K562 (cell line): ENCODE results near the gene TRIP11. TPM values are rescaled to one million over a fixed set of nuclear protein-coding genes. Genes with fewer than 3 reads are reported as not detected.

Experiments
- DIDO1 ChIP-seq: fragments of 450-650 bp; IDR thresholded peaks from 2 replicates; pipeline ENCODE4 v1.6.1; 2016; ENCODE audit warnings: low read depth, missing biosample characterization, missing genetic modification characterization
- FOXA1 ChIP-seq: fragments of 450-650 bp; IDR thresholded peaks from 2 replicates; pipeline ENCODE4 v1.6.1; 2016; ENCODE audit warnings: mild to moderate bottlenecking, borderline replicate concordance
- GTF2A2 ChIP-seq: IDR thresholded peaks from 2 replicates; pipeline ENCODE4 v1.6.1; 2016; ENCODE audit warnings: mild to moderate bottlenecking, missing genetic modification characterization, missing compliant biosample characterization
- RBBP5 ChIP-seq: fragments of 200-600 bp; sonication (generic); IDR thresholded peaks from 2 replicates; pipeline ENCODE4 v1.6.1; 2012; ENCODE audit warnings: borderline replicate concordance, mild to moderate bottlenecking, low read length, control low read depth, inconsistent platforms; ENCODE audit not compliant: insufficient read depth, poor library complexity, severe bottlenecking
- RBM14 ChIP-seq: fragments of 200-400 bp; formaldehyde crosslinking; IDR thresholded peaks from 2 replicates; pipeline ENCODE4 v1.6.1; 2018; ENCODE audit warnings: low read depth, mild to moderate bottlenecking, low read length, moderate library complexity, borderline replicate concordance; ENCODE audit not compliant: insufficient read depth
- RBM17 ChIP-seq: fragments of 200-400 bp; formaldehyde crosslinking; IDR thresholded peaks from 2 replicates; pipeline ENCODE4 v1.6.1; 2017; ENCODE audit warnings: low read depth, mild to moderate bottlenecking, low read length, borderline replicate concordance
- SMARCA4 ChIP-seq: fragments of 450-650 bp; IDR thresholded peaks from 2 replicates; pipeline ENCODE4 v1.6.1; 2016
- STAG1 ChIP-seq: sonication (generic); formaldehyde crosslinking; IDR thresholded peaks from 2 replicates; pipeline ENCODE4 v1.5.0; 2020; ENCODE audit warnings: missing genetic modification reagents, borderline replicate concordance
- ZBTB7A ChIP-seq: IDR thresholded peaks from 2 replicates; pipeline ENCODE4 v1.6.1; 2011; ENCODE audit warnings: low read depth, mild to moderate bottlenecking, low read length, moderate library complexity, borderline replicate concordance; ENCODE audit not compliant: control insufficient read depth
- ZFPM2 ChIP-seq: fragments of 250-450 bp; sonication (Bioruptor Pico); IDR thresholded peaks from 2 replicates; pipeline ENCODE4 v1.5.1; 2022; ENCODE audit warnings: mild to moderate bottlenecking
- polyA plus RNA-seq, 8 experiments: library from polyadenylated mRNA; depleted of rRNA in 4 of 8; stranded (reverse) in 5 of 8; unstranded in 3 of 8; fragments of >200 nt; fragmentation: Nextera tagmentation in 2 of 8; fragmentation: Illumina TruSeq in 1 of 8; extraction: Ambion mirVana in 2 of 8; extraction: Trizol in 1 of 8; gene quantifications; 2 replicates each; pipeline versions ENCODE4 v1.2.1 to v1.2.3, GENCODE V29; 2011 to 2014; ENCODE audit warnings: inconsistent platforms in 1 of 8, missing spikeins in 1 of 8
- total RNA-seq, 7 experiments: library from RNA; depleted of rRNA in 6 of 7; stranded (reverse); fragments of >200 nt in 6 of 7; fragmentation: Illumina TruSeq in 2 of 7; extraction: Trizol in 2 of 7; gene quantifications; 2 replicates each; pipeline versions ENCODE4 v1.2.1 to v1.2.3, GENCODE V29; 2011 to 2021; ENCODE audit warnings: low replicate concordance in 1 of 7
- TF ChIP-seq, protein P1 (sequence below): fragments of 450-650 bp; IDR thresholded peaks from 2 replicates; pipeline ENCODE4 v1.6.1; 2016; ENCODE audit warnings: low read depth
- TF ChIP-seq, protein P2 (sequence below): sonication (generic); formaldehyde crosslinking; IDR thresholded peaks from 2 replicates; pipeline ENCODE4 v1.8.0; 2023; ENCODE audit warnings: mild to moderate bottlenecking, missing genetic modification reagents
- TF ChIP-seq, protein P3 (sequence below): fragments of 250-450 bp; sonication (Bioruptor Pico); IDR thresholded peaks from 2 replicates; pipeline ENCODE4 v1.5.0; 2020; ENCODE audit warnings: mild to moderate bottlenecking, borderline replicate concordance

The TRIP11 gene
- total and polyA plus RNA-seq, 9 of the 15 experiments (the other 6 are each of a cell fraction or from before 2014, with no cell fraction given), result 4.0 to 20.0 (median 10.9) TPM

DNA sequence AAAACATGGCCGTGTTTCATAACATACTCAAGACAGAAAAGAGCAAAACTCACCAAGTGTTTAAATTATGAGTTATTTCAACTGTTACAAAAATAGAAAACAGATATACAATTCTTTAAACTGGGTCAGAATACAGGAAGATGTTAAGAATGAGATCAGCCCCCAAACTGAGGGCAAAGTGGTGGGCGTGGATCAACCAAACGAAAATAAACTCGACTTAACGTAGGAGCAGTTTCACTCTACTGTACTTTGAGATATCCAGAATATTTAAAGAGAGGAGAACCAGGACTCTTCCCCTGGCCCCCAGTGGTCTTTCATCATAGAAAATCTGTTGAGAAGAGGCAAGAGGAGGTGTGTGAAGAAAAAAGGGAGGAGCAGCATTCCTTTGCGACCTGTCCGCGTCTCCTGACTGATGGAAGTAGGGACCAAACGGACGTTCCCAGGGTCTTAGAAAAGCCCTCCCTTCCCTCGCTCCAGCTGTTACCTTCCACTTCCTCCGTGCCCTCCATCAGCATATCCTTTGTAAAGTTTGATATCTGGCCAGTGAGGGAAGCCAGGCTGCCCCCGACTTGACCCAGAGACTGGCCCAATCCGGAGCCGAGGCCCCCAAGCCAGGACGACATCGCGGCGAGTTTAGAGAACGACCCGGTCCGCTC, 668 bp downstream of the TRIP11 start (continued):
- TF ChIP-seq, protein P1, sequence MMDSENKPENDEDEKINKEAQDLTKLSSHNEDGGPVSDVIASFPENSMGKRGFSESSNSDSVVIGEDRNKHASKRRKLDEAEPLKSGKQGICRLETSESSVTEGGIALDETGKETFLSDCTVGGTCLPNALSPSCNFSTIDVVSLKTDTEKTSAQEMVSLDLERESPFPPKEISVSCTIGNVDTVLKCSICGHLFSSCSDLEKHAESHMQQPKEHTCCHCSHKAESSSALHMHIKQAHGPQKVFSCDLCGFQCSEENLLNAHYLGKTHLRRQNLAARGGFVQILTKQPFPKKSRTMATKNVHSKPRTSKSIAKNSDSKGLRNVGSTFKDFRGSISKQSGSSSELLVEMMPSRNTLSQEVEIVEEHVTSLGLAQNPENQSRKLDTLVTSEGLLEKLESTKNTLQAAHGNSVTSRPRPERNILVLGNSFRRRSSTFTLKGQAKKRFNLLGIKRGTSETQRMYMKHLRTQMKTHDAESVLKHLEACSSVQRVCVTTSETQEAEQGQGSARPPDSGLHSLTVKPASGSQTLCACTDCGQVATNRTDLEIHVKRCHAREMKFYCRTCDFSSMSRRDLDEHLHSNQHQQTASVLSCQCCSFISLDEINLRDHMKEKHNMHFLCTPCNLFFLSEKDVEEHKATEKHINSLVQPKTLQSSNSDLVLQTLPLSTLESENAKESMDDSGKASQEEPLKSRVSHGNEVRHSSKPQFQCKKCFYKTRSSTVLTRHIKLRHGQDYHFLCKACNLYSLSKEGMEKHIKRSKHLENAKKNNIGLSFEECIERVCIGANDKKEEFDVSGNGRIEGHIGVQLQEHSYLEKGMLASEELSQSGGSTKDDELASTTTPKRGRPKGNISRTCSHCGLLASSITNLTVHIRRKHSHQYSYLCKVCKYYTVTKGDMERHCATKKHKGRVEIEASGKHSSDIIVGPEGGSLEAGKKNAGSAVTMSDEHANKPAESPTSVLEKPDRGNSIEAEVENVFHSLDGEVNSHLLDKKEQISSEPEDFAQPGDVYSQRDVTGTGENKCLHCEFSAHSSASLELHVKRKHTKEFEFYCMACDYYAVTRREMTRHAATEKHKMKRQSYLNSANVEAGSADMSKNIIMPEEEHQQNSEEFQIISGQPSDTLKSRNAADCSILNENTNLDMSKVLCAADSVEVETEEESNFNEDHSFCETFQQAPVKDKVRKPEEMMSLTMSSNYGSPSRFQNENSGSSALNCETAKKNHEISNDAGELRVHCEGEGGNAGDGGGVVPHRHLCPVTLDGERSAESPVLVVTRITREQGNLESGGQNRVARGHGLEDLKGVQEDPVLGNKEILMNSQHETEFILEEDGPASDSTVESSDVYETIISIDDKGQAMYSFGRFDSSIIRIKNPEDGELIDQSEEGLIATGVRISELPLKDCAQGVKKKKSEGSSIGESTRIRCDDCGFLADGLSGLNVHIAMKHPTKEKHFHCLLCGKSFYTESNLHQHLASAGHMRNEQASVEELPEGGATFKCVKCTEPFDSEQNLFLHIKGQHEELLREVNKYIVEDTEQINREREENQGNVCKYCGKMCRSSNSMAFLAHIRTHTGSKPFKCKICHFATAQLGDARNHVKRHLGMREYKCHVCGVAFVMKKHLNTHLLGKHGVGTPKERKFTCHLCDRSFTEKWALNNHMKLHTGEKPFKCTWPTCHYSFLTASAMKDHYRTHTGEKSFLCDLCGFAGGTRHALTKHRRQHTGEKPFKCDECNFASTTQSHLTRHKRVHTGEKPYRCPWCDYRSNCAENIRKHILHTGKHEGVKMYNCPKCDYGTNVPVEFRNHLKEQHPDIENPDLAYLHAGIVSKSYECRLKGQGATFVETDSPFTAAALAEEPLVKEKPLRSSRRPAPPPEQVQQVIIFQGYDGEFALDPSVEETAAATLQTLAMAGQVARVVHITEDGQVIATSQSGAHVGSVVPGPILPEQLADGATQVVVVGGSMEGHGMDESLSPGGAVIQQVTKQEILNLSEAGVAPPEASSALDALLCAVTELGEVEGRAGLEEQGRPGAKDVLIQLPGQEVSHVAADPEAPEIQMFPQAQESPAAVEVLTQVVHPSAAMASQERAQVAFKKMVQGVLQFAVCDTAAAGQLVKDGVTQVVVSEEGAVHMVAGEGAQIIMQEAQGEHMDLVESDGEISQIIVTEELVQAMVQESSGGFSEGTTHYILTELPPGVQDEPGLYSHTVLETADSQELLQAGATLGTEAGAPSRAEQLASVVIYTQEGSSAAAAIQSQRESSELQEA, result no peak
- TF ChIP-seq GTF2A2 (tag), result no peak
- no peak for TF ChIP-seq ZFPM2 (CRISPR knock-in tag)
- no peak for TF ChIP-seq SMARCA4
- no peak for TF ChIP-seq STAG1 (CRISPR knock-in tag)
- no peak for TF ChIP-seq DIDO1 (tag)
- TF ChIP-seq RBM17, result no peak
- no peak for TF ChIP-seq RBBP5
- no peak for TF ChIP-seq FOXA1
- 0 out of 2 replicates have a peak, but pooled peaks have one; percentile 15 for TF ChIP-seq ZBTB7A
- TF ChIP-seq, protein P2, sequence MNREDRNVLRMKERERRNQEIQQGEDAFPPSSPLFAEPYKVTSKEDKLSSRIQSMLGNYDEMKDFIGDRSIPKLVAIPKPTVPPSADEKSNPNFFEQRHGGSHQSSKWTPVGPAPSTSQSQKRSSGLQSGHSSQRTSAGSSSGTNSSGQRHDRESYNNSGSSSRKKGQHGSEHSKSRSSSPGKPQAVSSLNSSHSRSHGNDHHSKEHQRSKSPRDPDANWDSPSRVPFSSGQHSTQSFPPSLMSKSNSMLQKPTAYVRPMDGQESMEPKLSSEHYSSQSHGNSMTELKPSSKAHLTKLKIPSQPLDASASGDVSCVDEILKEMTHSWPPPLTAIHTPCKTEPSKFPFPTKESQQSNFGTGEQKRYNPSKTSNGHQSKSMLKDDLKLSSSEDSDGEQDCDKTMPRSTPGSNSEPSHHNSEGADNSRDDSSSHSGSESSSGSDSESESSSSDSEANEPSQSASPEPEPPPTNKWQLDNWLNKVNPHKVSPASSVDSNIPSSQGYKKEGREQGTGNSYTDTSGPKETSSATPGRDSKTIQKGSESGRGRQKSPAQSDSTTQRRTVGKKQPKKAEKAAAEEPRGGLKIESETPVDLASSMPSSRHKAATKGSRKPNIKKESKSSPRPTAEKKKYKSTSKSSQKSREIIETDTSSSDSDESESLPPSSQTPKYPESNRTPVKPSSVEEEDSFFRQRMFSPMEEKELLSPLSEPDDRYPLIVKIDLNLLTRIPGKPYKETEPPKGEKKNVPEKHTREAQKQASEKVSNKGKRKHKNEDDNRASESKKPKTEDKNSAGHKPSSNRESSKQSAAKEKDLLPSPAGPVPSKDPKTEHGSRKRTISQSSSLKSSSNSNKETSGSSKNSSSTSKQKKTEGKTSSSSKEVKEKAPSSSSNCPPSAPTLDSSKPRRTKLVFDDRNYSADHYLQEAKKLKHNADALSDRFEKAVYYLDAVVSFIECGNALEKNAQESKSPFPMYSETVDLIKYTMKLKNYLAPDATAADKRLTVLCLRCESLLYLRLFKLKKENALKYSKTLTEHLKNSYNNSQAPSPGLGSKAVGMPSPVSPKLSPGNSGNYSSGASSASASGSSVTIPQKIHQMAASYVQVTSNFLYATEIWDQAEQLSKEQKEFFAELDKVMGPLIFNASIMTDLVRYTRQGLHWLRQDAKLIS (CRISPR knock-in tag), result no peak
- TF ChIP-seq, protein P3, sequence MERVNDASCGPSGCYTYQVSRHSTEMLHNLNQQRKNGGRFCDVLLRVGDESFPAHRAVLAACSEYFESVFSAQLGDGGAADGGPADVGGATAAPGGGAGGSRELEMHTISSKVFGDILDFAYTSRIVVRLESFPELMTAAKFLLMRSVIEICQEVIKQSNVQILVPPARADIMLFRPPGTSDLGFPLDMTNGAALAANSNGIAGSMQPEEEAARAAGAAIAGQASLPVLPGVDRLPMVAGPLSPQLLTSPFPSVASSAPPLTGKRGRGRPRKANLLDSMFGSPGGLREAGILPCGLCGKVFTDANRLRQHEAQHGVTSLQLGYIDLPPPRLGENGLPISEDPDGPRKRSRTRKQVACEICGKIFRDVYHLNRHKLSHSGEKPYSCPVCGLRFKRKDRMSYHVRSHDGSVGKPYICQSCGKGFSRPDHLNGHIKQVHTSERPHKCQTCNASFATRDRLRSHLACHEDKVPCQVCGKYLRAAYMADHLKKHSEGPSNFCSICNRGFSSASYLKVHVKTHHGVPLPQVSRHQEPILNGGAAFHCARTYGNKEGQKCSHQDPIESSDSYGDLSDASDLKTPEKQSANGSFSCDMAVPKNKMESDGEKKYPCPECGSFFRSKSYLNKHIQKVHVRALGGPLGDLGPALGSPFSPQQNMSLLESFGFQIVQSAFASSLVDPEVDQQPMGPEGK (CRISPR knock-in tag), result no peak
- no peak for TF ChIP-seq RBM14
